Stimulated activated CD4-positive, alpha-beta T cell treated with anti-CD3 and anti-CD28 coated beads, Interleukin-4, amount 100 ng/mL, for 1 hour (primary cell): ENCODE results near the gene CDC25B.
"Not testable (repeated sequence)": the region's sequence is repeated elsewhere in the genome, so short reads cannot be mapped to it uniquely, and the experiment has no call there.

Experiments
- DNase-seq: peaks from one replicate; pipeline ENCODE4 v3.0.0-alpha.2; 2020

CDC25B gene

DNA sequence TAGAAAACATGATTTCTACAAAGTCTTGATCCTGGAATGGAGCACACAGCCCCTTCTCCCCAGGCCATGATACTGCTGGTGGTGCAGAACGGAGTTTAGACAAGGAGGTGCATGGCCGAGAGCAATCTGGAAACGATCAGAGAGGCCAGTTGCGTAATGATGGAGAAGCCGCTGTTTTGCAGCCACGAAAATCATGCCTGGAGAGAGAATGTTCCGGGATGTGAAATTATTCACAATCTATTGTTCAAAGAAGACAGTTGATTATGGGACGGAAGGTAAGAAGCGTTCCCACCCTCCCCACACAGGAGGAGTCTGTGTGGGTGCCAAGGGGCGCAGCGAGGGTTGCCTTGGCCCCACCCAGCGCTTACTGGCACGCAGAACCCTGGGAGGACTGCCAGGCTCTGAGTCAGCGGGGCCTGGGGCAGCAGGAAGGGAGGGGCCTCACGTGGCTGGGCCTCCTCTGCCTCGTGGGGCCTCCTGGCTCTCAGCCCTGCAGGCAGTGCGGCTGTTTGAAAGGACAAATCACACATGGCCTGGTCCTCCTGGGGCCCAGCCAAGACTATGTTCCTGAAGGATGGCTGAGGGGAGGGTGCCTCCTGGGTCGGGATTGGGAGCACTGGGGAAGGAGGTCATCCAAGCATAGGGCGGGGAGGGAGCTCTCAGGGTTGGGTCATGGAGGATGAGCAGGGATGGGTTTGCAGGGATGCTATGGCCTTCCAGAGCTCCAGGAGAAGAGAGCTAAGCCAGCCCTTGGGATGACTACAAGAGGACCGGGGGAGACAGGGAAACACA lies 15.6 kb downstream of the CDC25B start:
- peak; percentile 94 for DNase-seq

DNA sequence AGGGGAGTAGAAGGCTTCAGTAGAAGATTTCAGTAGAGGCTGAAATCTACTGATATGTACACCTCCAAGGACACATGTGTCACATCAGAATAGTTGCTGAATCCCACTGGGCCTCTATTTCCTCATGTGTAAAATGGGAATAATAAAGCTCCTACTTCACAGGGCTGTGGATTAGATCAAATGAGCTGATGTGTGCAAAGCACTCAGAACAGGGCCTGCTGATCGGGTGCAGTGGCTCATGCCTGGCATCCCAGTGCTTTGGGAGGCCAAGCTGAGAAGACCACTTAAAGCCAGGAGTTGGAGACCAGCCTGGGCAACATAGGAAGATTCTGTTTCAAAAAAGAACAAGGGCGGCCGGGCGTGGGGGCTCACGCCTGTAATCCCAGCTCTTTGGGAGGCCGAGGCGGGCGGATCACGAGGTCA lies 16.2 kb downstream of the CDC25B start:
- DNase-seq: no peak

DNA sequence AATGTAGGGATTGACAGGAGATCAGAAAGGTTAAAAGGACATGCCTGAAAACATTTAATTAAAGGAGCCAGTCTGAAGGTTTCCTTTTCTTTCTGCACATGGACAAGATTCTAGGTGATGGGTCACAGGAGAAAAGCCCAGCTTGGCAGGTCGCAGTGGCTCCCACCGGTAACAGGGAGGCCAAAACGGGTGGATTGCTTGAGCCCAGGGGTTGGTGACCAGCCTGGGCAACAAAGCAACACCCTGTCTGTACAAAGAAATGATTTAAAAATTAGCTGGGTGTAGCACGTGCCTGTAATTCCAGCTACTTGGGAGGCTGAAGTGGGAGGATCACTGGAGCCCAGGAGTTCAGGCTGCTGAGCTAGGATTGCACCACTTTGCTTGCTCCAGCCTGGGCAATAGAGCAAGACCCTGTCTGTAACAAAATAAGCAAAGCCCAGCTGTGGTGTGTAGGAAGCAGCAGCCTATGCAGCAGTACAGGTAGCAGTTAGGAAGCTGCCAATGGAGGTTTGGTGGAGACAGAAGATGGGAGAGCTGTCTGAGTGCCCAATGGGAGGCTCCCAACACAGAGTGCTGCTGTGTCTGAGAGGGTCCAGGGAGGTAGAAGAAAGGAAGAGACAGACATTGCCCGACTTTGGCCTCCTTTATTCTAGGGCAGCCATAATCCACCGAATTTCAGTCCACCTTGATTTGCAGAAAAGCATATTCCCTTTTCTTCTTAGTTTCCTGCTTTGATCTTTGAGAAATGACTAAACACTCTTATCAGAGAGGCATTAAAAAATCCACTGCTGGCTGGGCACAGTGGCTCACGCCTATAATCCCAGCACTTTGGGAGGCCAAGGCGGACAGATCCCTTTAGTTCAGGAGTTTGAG lies 17.1 kb downstream of the CDC25B start:
- no peak for DNase-seq

DNA sequence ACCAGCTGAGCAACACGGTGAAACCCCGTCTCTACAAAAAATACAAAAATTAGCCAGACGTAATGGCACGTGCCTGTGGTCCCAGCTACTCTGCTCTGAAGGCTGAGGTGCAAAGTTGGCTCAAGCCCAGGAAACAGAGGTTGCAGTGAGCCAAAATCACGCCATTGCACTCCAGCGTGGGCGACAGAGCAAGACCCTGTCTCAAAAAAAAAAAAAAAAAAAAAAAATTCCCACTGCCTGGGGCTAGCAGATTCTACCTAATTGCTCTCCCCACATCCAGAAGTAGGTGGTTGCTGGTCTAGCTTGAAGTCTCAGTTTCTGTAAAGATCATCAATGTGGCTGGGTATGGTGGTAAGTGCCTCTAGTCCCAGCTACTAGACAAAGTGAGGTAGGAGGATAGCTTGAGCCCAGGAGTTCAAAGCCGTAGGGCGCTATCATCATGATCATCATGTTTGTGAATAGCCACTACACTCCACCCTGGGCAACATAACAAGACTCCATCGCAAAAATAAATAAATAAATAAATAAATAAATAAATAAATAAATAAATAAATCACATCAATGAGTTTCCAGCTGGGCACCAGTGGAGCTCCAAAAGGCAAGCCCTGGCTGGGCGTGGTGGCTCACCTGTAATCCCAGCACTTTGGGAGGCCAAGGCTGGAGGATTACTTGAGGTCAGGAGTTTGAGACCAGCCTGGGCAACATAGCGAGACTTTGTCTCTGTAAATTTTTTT lies 17.9 kb downstream of the CDC25B start:
- DNase-seq: no peak

DNA sequence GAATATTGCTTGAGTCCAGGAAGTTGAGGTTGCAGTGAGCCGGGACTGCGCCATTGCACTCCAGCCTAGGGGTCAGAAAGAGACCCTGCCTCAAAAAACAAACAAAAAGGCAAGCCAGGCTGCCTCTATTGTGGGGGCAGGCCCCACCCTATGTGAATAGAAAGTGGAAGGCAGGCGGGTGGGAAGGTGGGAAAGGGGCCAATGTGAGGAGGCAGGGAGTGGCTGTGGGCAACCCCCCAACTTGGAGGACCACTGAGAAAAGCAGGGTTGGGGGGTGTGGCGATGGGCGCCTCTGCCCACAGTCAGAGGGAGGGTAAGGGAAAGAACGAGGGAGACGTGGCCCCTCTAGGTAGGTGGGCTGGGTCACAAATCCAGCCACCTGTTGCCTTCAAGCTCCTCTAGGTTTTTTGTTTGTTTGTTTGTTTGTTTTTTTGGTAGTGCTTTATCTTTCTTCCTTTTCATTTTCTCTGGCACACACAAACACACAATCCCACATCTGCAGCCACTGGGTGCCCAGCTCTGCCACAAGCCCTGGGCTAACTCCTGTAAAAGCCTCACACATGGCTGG lies 18.9 kb downstream of the CDC25B start:
- no peak for DNase-seq

DNA sequence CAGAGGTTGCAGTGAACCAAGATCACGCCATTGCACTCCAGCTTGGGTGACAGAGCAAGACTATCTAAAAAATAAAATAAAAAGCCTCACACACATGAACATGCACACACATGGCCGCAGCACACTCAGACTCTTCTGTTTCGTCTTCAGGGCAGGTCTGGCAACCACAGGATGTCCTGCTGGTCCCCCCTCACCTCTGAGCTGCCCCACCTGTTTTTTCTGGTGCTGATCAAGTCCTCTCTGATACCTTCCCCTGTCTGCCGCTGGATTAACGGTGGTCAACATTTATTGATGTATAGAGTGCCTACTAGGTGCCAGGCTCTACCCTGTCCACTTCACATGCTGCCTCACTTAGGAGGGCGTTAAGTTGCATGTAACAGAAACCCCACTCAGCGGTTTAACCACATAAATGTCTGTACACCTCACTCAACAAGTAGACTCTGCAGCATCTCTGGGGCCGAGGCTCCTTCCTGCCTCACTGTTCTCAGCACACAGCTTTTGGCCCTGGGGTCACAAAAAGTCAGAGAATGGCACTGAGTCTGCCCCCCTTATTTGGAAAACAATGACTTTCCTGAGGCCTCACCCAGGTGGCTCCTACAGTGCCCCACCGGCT lies 19.7 kb downstream of the CDC25B start:
- DNase-seq: no peak

DNA sequence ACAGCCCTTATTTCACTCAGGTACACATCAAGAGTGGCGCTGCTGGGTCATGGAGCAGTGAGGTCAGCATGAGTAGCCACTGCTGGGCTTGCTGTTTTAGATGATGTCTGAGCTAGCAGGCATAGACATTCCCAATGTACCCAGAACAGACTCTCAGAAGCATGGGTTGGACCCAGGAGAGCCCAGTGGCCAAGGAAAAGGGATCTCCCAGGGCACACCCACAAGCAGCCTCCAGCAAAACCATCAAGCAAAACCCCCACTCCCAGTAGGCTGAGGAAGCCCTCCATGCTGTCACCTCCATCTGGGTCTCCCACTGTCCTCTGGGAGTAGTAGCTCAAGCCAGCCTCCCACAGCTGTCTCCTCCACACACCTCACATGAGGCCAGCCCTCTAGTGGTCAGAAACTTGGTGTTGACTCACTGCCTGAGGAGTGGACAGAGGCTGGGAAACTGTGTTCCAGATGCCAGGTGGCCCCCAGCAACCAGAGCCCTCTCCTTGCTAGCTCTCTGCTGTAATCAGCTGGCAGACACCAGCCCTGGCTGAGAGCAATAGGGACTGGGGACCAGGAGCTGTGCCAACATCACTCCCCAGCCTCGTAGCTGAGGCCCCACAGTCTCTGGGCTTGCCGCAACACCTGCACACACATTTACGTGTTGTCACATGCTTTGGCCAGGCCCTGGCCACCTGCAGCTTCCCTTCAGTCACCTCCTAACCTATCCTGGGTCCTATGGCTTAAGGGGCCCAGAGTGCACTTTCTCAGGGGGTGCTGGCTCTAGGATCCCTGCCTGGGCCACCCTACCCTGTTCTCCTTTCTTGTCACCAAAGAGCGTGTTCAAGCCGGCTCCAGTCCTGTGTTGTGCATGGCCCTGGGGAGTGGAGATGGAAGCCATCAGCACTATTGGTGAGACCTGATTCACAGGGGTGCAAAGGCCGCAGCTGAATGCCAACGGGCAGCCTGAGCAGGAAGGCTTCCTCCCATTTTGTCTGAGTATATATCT lies 22.3 kb downstream of the CDC25B start:
- DNase-seq: no peak

DNA sequence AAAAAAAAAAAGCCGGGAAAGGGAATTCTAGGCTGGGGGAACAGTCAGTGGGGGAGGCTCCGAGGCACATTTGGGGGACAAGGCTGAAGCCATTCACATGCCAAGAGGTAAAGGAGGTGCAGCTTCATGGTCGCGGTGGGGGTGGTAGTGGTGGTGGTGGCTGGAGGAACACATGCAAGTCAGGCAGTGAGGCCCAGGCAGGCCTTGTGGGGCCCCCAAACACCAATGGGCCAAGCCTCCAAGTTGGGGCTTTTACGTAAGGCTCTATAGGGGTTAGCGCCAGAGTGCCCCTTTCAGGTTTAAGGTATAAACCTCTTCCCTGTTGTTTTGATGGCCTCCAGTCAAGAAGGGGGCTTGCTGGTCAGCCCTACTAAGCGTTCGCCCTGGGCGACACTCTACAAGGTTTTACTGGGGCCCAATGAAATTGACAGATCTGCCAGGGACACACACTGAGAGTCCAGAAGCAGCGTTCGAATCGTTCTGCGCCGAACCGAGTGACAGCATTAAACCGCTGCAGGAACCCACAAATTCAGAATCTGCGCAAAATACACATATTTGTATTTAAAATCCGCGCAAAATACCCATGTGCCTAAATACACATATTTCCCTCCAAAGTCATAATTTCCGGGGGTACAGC lies 23.4 kb downstream of the CDC25B start:
- DNase-seq: no peak

DNA sequence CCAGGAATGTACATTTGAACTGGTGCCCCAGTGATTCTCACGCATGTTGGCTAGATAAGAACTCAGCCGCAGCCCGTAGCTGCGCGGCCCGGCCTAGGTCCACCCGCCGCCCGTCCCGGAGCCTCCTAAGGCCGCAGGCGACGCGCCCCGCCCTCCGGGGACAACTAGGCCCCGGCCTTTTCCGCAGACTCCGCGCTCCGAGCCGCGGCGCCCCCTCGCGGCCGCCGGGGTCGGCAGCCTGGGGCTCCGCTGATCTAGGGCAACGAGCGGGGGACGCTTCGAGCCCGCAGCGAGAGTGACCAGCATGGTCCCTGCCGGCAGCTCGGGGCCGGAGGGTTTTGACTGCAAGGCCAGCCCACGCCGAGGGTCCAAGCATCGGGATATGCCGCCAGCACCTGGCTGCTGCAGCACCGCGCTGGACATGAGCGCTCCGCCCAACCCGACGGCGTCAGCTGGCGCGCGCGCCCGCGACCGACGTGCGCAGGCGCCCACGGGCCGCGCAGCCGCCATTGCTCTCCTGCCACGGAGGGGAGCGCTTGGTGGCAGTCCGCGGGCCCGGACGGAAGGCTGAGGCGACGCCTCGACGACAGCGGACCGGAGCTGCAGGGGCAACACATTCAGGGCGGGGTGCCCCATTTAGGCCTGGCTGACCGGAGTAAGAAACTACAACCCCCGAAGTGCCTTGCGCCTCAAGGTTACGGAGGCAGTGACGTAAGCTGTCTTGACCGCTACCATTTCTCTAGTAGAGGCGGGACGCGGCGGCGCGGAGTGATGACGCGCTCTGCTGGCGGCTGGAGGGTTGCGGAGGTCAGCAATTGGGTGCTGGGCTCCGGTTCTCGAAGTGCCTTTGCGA lies 24.2 kb downstream of the CDC25B start, which contains the start of gene AP5S1:
TSS of gene AP5S1 (plus strand) at position 500 of the 853 bp plus-strand sequence. CDS start 1,571 bp downstream, outside the sequence.
- DNase-seq: peak; percentile 85

DNA sequence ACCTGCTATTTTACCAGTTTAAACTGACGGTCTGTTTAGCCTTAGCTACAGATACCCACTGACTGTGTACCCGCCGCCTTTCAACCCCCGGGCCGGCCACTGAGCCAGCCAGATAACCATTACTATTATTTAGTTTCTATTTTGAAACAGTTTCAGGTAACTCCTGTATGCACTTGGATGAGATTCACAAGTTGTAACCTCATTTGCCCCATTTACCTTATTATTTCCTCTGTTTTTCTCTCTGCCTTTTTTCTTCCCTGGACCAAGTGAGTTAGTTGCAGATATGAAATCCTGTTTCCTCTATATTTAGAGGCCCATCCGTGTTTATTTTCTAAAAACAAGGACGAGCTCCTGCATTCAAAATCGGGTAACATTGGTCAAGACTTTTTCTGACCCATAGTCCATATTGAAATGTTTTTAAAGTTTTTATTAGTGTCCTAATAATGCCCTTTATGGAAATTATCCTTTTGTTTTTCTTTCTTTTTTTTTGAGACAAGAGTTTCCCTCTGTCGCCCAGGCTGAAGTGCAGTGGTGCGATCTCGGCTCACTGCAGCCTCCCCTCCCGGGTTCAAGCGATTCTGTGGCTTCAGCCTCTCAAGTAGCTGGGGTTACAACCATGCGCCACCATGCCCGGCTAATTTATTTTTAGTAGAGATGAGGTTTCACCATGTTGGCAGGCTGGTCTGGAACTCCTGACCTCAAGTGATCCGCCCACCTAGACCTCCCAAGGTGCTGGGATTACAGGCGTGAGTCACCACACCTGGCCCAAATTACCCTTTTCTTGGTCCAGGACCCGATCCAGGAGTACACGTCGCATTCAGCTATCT lies 25.0 kb downstream of the CDC25B start:
- no peak for DNase-seq

DNA sequence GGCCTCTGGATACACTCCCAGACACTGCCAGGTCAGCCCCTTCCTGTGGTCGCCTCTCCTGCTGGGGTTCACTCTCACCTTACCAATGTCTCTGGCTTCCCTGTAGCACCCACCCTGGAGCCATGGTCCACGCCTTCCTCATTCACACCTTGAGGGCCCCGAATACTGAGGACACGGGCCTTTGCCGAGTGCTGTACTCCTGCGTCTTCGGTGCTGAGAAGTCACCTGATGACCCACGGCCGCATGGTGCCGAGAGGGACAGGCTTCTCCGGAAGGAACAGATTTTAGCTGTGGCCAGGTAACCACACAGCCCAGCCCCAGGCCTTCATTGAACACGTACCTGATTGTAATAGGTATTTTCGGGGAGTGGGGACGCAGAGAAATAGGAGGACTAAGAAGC lies 25.9 kb downstream of the CDC25B start:
- no peak for DNase-seq

DNA sequence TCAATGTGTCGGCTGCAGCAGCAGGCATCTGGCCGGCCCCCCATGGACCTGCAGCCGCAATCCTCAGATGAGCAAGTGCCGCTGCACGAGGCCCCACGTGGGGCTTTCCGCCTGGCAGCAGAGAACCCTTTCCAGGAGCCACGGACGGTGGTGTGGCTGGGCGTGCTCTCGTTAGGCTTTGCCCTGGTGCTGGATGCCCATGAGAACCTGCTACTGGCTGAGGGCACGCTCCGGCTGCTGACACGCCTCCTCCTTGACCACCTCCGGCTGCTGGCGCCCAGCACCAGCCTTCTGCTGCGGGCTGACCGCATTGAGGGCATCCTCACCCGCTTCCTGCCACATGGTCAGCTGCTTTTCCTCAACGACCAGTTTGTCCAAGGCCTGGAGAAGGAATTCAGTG lies 27.8 kb downstream of the CDC25B start:
- DNase-seq: no peak

DNA sequence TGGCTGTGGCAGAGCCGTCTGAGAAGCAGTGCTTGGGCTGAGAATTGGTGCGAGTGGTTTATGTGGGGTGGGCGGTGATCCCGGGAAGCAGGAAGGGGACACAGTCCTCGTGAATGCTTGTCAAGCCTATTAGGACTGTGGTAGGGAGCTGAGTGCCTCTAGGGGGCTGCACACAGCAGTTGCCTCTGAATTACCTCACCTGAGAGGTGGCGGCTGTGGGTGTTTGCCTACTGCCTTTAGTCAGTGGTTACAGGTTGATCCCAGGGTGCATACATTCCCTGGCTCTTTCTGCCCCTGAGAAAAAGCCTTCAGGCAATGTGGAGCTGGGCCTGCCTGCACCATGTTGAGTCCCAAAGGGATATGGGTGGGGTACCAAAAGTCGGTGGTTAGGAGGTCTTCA lies 29.4 kb downstream of the CDC25B start:
- DNase-seq: no peak

DNA sequence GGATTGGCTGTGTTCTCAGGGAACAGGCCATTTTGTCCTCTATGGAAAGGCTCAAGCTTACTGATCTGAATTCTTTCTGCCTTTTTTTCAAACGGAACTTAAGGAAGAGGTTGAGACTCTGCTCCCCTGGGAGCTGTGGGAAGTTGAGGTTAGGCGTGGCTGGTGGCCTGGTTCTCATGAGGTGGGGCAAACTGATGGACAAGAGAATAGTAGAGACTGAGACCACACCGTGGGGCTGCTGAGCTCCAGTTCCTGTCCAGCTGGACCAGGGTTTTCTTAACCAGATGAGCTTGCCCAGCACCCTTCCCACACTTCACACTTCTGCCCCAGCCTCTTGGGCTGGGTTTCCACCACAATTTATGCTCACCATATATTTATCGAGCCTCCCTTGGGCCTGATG lies 30.3 kb downstream of the CDC25B start:
- DNase-seq: no peak

DNA sequence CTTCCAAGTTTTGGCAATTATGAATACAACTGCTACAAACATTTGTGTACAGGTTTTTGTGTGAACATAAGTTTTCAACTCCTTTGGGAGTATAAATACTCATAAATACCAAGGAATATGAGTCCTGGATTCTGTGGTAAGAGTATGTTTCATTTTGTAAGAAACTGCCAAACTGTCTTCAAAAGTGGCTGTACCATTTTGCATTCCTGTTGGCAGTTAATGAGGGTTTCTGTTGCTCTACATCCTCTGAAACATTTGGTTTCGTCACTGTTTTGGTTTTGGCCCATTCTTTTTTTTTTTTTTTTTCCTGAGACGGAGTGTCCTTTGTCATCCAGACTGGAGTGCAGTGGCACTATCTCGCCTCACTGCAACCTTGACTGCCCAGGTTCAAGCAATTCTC lies 32.7 kb downstream of the CDC25B start:
- no peak for DNase-seq

DNA sequence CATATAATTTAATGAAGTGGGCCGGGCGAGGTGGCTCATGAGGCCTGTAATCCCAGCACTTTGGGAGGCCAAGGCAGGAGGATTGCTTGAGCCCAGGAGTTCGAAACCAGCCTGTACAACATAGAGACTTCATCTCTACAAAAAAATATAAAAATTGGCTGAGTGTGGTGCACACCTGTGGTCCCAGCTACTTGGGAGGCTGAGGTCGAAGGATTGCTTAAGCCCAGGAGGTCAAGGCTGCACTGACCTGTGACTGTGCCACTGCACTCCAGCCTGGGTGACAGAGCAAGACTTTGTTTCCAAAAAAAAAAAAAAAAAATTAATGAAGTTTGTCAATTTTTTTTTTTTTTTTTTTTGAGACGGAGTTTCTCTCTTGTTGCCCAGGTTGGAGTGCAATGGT lies 33.8 kb downstream of the CDC25B start:
- not testable (repeated sequence) for DNase-seq

DNA sequence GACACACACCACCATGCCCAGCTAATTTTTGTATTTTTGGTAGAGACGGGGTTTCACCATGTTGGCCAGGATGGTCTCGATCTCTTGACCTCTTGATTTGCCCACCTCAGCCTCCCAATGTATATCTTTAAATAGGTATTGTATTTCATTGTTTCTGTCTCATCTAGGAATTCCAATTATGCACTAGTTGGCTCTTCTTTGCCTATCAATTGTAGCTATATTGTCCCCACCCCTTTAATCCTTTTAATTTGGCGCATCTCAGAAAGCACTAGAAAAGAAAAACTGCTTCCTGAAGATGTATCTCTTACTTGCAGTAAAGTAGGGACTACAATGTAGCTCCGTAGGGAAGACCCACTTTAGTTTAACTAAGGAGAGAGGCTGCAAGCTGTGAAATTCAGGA lies 40.0 kb downstream of the CDC25B start:
- DNase-seq: no peak

DNA sequence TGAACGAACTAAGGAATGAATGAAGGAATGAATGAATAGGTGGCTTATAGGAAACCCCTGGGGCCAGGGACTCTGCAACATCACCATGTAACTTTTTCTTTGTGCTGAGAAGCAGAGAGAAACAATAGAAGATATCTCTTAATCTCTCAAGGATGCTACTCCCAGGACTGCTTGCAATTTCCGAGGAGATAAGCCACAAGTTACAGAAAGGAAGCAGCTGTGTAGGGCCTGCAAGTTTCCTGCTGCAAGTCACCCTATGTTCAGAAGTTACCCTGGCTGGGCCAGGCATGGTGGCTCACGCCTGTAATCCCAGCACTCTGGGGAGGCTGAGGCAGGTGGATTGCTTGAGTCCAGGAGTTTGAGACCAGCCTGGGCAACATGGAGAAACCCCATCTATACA lies 43.2 kb downstream of the CDC25B start:
- no peak for DNase-seq

DNA sequence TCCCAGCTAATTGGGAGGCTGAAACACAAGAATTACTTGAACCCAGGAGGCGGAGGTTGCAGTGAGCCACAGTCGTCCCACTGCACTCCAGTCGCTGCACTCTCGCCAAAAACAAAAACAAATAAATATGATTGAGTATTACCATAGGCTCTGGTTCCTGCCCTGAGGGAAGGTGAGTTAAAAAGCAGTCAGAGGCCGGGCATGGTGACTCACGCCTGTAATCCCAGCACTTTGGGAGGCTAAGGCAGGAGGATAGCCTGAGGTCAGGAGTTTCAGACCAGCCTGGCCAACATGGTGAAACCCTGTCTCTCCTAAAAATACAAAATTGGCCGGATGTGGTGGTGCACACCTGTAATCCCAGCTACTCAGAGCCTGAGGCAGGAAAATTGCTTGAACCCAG lies 44.1 kb downstream of the CDC25B start:
- DNase-seq: not testable (repeated sequence)
